HTR-8/SVneo (cell line): Measurements from ENCODE around the gene DPM2.

Experiments used
- DNase-seq: peaks from one replicate; pipeline ENCODE4 v3.0.0; 2011; ENCODE audit warnings: low spot score, mixed read lengths; ENCODE audit not compliant: insufficient read length
- FAIRE-seq: peaks from 2 replicates; lab custom pipeline; 2011; peaks lifted over from hg19 to GRCh38; lab: Jason Lieb, UNC

The DPM2 gene

DNA sequence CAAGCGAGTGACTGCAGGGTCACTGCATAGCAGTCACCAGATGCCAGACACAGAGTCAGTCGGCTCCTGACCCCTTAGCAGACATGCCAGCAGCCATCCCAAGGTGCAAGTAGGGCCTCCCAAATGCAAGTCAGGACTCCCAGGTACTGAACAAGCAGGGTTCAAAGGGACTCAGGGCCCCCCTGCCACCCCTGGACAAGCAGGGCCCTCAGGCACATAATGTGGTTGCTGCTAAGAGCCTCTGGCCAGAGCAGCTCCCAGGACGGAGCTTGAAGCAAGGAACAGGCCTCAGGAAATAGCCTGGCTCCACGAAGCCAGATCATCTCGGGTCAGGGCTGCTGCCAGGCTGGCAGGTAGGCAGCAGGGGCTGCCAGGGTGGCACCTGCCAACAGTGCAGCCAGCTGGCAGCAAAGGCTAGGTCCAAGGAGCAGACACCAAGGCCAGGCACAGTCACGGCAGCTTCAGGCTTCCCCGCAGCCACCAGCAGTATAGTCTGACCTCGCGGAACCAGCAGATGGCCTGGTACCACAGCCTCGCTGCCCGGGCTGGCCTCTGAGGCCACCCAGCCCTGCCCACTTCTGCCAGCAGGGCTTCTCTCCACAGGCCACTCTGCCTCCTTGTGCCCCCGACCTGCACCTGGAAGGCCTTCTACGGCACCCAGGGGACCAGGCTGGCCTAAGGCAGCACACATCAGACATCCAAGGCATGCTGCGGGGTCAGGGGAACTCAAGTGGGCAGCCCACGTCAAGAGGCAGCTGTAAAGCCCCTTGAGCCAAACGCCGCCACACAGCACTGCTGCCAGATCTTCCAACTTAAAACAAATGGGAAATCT, 35.7 kb upstream of the DPM2 start:
- DNase-seq, result no peak
- FAIRE-seq, result no peak

DNA sequence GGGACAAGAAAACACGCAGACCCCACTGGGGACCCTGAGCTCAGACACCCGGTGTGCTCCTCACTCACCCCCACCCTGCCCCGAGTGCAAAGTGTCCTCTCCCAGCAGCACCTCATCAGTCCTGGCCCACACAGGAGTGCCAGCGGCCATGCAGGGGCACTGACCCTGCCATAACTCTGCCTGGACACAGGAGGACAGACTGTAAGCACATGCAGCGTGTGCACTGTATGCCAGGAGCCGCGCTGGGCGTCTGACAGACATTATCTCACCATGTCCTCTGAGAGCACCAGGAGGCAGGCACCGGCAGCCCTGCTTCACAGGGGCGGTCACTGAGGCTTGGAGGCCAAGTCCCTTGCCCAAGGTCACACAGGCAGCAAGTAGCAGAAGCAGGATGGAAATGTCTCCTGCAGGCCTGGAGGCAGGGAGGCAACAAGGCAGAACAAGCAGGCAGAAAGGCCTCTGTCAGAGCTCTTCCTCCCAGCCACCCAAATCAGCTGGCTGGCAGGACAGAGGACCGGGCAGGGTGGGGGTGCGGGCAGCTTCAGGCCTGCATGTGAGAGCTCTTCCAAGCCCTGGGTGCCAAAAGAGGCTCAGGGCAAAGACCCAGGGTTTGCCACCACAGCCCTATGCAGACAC, 34.7 kb upstream of the DPM2 start:
- no peak for DNase-seq
- FAIRE-seq, result no peak

DNA sequence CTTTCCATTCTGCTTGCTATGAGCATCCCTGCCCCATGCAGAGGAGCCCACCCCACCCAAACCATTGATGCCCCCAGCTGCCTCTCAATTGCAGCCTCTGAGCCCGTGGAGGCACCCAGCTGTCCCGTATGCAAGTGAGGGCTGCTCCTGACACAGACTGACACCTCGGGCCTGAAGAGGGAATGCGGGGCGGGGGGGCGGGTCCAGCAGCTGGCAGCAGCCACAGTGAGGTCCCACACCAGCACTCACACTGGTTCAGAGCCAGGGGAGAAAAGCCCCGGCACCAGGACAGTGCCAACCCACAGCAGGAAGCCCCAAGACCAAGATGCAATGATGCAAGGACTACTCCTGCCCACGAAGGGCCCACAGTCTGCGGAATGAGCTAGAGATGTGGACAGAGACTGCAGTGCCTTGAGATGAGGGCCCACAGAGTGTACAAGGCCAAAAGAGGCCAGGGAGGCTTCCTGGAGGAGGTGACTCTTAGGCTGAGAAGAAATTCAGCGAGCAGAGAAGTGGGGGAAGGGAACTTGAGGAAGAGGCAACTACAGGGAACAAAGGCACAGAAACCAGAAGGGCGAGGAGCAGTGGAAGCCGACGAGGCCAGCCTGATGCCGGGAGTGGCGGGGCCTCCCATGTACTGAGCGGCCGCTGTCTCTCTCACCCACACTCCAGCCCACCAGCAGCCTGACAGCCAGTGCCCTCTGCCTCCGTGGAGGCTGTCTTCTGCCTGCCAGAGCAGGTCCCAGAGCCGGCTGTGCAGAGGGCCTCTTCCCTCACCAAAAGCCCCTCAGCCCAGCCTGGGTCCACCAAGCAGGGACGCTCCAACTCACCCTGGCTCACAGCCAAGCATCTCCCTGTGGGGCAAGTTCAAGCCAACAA, 33.9 kb upstream of the DPM2 start:
- DNase-seq, result no peak

GRCh38 chr9:127970401-127971313, 33.0 kb upstream of the DPM2 start:
- no peak for DNase-seq
- no peak for FAIRE-seq

More for the DNA sequence above, 33.9 kb upstream of the DPM2 start:
- FAIRE-seq, result no peak

DNA sequence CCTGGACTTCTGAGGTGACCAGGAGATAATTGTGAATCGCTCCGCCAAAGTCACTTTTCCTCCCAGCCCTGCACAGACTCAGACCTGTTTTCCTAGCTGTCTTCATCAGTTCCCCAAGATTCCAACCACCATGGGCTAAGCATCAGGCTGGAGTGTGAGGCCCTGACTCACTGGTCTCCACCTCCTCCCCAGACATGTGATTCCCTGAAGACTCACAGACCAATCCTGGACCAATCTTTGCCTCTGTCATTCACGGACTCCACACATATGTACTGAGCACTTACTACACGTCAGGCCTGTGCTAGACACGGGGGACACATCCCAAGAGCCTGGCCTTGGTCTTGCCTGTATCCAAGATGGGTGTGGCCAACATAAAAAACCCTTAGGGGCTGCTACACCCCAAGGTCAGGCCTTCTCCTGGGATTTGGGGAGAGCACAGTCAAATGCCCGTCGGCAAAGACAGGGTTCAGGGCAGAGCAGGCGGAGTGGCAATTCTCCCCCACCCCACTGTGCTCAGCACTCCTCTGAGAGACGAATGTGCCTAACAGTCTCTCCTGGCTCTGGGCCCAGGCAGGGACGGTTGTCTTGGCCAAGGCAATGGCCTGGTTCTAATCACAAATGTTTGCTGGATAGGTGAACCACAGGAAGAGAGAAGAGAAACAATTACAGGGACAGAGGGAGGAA, 31.2 kb upstream of the DPM2 start:
- FAIRE-seq (no peak), DNase-seq (no peak)

- FAIRE-seq (no peak), DNase-seq (no peak)
Measured at GRCh38 chr9:127968042-127968441, 30.4 kb upstream of the DPM2 start.

DNA sequence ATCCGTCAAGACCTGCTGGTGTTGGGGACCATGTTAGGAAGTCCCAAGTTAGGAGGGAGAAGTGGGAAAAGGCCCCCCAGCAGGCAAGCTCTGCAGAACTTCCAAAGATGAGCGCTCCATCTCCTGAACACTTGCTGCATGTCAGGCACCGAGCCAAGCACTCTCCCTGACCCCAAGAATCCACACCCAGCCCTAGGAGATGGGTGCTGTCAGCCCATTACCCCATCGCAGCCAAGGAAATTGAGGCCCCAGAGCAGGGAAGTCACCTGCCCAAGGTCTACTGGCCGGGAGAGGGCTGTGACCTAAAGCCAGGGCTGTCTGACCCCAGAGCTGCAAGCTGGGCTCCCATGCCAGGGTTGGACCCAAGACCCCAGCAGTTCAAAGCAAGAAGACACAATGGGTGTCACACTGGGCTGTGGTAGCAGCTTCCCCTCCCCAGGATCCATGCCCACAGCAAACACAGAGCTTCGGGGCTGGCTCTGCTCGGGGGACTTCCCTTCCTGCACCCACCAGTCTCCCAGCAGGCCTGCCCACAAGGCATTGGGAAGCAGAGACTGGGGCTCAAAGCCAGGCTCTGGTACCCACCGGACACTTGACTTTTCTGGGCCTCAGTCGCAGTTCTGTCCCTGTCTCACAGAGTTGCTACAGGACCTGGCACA, 29.6 kb upstream of the DPM2 start:
- no peak for FAIRE-seq
- DNase-seq, result no peak

DNA sequence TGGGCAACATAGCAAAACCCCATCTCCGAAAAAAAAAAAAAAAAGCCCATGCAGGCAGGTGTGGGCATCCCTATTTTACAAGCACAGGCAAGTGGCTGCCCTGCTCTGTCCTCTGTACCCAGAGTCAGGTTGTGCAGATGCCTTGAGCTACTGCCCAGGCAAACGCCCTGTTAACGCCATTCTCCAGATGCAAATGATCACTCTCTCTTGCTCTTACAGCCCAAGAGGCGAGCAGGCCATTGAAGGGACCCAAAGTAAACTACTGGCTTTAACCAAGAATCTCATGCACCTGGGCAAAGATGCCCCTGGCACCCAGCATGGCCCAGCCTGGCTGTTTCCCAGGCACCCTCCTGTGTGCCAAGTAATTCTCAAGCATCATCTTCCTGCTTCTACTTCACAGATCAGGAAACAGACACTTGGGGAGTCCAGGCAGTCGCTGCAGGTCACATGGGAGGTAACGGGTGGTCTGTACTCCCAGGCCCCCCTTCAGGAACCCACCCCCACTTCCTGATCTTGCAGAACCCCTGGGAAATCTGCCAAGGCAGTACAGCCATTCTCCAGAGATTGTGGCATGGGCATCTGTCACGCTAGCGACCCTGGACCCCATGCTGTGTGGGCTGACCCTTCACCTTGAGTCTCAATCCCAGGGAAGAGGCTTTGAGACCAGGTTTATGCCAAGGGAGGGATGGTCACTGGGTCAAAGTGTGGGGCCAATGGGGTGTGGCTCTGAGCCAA, 28.9 kb upstream of the DPM2 start:
- DNase-seq (no peak), FAIRE-seq (no peak)

DNA sequence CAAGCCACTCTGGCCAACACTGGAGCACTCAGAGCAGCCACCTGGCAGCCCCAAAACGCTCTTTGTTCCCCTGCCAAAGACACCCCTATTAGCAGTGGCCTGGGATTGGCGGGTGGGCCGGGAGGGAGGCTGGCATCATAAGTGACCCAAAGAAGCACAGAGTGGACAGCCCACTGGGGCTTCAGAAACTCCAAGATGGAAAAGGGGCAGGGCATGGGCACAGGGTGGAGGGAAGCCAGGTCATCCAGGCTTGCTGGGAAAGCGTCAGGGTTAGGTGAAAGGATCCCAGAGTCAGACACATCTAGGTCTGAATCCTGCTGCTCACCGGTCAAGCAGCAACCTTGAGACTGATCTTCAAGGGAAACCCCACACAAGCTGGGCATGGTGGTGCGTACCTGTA, 28.3 kb upstream of the DPM2 start:
- no peak for DNase-seq

DNA sequence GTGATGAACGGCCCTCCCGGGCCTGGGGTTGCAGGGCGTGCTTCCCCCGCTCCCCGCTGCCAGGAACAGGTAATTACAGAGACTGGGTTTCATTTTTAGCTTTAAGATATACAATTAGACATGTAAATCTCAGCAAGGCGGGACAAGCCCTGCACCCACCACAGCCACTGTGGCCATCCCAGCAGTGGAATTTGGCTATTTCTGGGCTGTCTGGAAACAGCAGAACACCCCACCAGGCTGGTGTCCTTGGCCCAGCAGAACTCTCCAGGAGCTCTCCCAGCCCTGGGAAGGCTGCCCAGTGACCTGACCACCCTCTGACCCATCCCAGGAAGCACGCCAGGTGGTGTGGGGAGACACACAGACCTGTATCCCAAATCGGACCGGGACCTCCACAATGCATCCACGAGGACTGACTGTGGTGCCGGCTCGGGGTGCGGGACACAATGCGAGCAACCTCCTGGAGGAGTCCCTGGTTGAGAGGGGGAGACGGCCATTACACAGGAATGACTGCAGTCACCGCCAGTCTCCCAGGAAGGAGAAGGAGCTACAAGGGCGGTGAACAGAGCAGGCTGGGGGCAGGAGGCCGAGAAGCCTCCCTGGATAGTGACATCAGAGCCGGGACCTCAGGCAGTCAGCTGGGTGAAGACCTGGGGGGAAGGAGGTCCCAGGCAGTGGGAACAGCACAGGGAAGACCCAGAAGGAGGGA, 25.9 kb upstream of the DPM2 start:
- DNase-seq (no peak), FAIRE-seq (no peak)

More for the DNA sequence above, 28.3 kb upstream of the DPM2 start:
- FAIRE-seq, result no peak

DNA sequence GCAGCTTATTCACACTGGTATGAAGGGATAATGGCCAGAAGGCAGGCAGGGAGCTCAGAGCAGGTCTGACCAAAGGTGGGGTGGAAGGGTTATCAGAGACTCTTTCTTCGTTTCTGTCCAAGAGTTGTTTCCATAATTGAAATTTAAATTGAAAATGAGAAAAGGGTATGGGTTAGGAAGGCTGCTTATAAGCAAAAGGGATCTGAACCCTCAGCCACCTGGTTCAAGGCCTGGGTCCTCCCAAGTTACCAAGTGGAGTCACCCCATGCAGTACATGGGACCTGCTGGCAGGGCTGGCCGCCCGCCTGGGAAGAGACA, 25.3 kb upstream of the DPM2 start:
- no peak for FAIRE-seq
- no peak for DNase-seq

DNA sequence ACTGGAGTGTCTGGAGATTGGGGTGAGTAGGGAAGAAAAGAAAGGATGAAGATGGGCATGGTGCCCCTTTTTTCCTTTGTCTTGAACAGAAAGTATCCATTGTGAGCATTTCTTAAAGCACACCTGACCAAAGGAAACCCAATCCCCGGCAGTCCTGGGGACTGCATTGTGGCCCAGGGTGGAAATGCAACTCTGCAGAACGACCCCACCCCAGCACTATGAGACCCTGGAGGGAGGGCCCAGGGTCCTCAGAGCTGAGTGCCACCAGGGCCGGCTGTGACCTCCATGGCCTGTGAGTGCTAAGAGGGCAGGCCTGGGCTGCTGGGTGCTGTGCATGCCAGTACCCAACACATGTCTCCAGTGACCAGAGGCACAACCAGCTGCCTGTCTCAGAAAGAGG, 24.6 kb upstream of the DPM2 start:
- FAIRE-seq (no peak), DNase-seq (no peak)

GRCh38 chr9:127961613-127962155, 24.0 kb upstream of the DPM2 start:
- FAIRE-seq, result no peak
- no peak for DNase-seq

GRCh38 chr9:127961155-127961490, 23.5 kb upstream of the DPM2 start:
- DNase-seq (no peak), FAIRE-seq (no peak)

GRCh38 chr9:127960410-127961154, 22.9 kb upstream of the DPM2 start:
- DNase-seq, result no peak
- FAIRE-seq, result no peak

- DNase-seq (no peak), FAIRE-seq (no peak)
Measured at GRCh38 chr9:127959841-127960409, 22.3 kb upstream of the DPM2 start.

- DNase-seq (no peak), FAIRE-seq (no peak)
Measured at GRCh38 chr9:127959398-127959797, 21.7 kb upstream of the DPM2 start.
